Measurements from ENCODE around the gene PCDHB11.
A peak's percentile ranks its signal among the peaks of the same experiment; 100 is the strongest.
"Not testable (repeated sequence)": the region's sequence is repeated elsewhere in the genome, so short reads cannot be mapped to it uniquely, and the experiment has no call there.

The PCDHB11 gene

GRCh38 chr5:141201646-141202045, 2.2 kb downstream of the PCDHB11 start:
- H3K27me3 Mint-ChIP-seq (ENCODE audit: low read depth); H3K4me1 Mint-ChIP-seq (ENCODE audit: low read depth); H3K36me3 Mint-ChIP-seq (ENCODE audit: low read depth); H3K27ac Mint-ChIP-seq; DNase-seq (ENCODE audit: low spot score); H3K4me3 Mint-ChIP-seq: not testable (repeated sequence)
- H3K9me3 Mint-ChIP-seq: peaks cover 39% of the 10 kb centered on the region

- H3K4me1 Mint-ChIP-seq (ENCODE audit: low read depth): no peaks in the 10 kb centered on the region
- H3K4me3 Mint-ChIP-seq: no peak within 1 kb of the TSS
- H3K27ac Mint-ChIP-seq: no peak within 1 kb of the TSS
- H3K36me3 Mint-ChIP-seq (ENCODE audit: low read depth): no peaks in the 10 kb centered on the region
- peaks cover 12% of the 10 kb centered on the region for H3K9me3 Mint-ChIP-seq
- H3K27me3 Mint-ChIP-seq (ENCODE audit: low read depth): no peaks in the 10 kb centered on the region
- no peak for DNase-seq (ENCODE audit: low spot score)
Observed at GRCh38 chr5:141208478-141208877, 9.1 kb downstream of the PCDHB11 start, which contains the start of gene PCDHB12. Gene PCDHB12, plus strand, starts transcription at chr5:141208719. Its CDS starts 189 bp downstream, at chr5:141208908.

- not testable (repeated sequence) for H3K36me3 Mint-ChIP-seq (ENCODE audit: low read depth); H3K4me1 Mint-ChIP-seq (ENCODE audit: low read depth); H3K4me3 Mint-ChIP-seq; DNase-seq (ENCODE audit: low spot score); H3K27ac Mint-ChIP-seq; H3K27me3 Mint-ChIP-seq (ENCODE audit: low read depth)
- peaks cover 21% of the 10 kb centered on the region for H3K9me3 Mint-ChIP-seq
Observed at GRCh38 chr5:141210281-141210680, 10.9 kb downstream of the PCDHB11 start.

- H3K4me3 Mint-ChIP-seq; DNase-seq (ENCODE audit: low spot score); H3K27me3 Mint-ChIP-seq (ENCODE audit: low read depth); H3K27ac Mint-ChIP-seq; H3K36me3 Mint-ChIP-seq (ENCODE audit: low read depth); H3K4me1 Mint-ChIP-seq (ENCODE audit: low read depth): not testable (repeated sequence)
- peaks cover 23% of the 10 kb centered on the region for H3K9me3 Mint-ChIP-seq
Observed at GRCh38 chr5:141210849-141211248, 11.4 kb downstream of the PCDHB11 start.

- H3K4me3 Mint-ChIP-seq; H3K4me1 Mint-ChIP-seq (ENCODE audit: low read depth); H3K36me3 Mint-ChIP-seq (ENCODE audit: low read depth); H3K27me3 Mint-ChIP-seq (ENCODE audit: low read depth); H3K27ac Mint-ChIP-seq; DNase-seq (ENCODE audit: low spot score): not testable (repeated sequence)
- H3K9me3 Mint-ChIP-seq: peaks cover 32% of the 10 kb centered on the region
Observed at GRCh38 chr5:141213656-141214339, 14.4 kb downstream of the PCDHB11 start, which contains the start of gene PCDHB13. Gene PCDHB13, plus strand, starts transcription at chr5:141213919. Its CDS starts 205 bp downstream, at chr5:141214124.

GRCh38 chr5:141214583-141214982, 15.2 kb downstream of the PCDHB11 start:
- H3K27ac Mint-ChIP-seq; H3K4me3 Mint-ChIP-seq; H3K4me1 Mint-ChIP-seq (ENCODE audit: low read depth); DNase-seq (ENCODE audit: low spot score); H3K36me3 Mint-ChIP-seq (ENCODE audit: low read depth); H3K27me3 Mint-ChIP-seq (ENCODE audit: low read depth): not testable (repeated sequence)
- peaks cover 33% of the 10 kb centered on the region for H3K9me3 Mint-ChIP-seq

GRCh38 chr5:141215504-141215903, 16.1 kb downstream of the PCDHB11 start:
- not testable (repeated sequence) for H3K27me3 Mint-ChIP-seq (ENCODE audit: low read depth); H3K4me3 Mint-ChIP-seq; DNase-seq (ENCODE audit: low spot score); H3K36me3 Mint-ChIP-seq (ENCODE audit: low read depth); H3K27ac Mint-ChIP-seq; H3K4me1 Mint-ChIP-seq (ENCODE audit: low read depth)
- H3K9me3 Mint-ChIP-seq: peaks cover 34% of the 10 kb centered on the region

GRCh38 chr5:141216035-141216434, 16.6 kb downstream of the PCDHB11 start:
- not testable (repeated sequence) for H3K27me3 Mint-ChIP-seq (ENCODE audit: low read depth); H3K36me3 Mint-ChIP-seq (ENCODE audit: low read depth); H3K4me3 Mint-ChIP-seq; DNase-seq (ENCODE audit: low spot score); H3K4me1 Mint-ChIP-seq (ENCODE audit: low read depth); H3K27ac Mint-ChIP-seq
- H3K9me3 Mint-ChIP-seq: peaks cover 34% of the 10 kb centered on the region

GRCh38 chr5:141223112-141223783, 23.8 kb downstream of the PCDHB11 start, which contains the start of gene PCDHB14:
Gene PCDHB14, plus strand, starts transcription at chr5:141223343. Its CDS starts 163 bp downstream, at chr5:141223506.
- Mint-ChIP-seq H3K4me3 (no peak within 1 kb of the TSS), H3K27ac (no peak within 1 kb of the TSS), H3K4me1 (ENCODE audit: low read depth) (no peaks in the 10 kb centered on the region), H3K9me3 (peaks cover 31% of the 10 kb centered on the region), H3K36me3 (ENCODE audit: low read depth) (no peaks in the 10 kb centered on the region), H3K27me3 (ENCODE audit: low read depth) (no peaks in the 10 kb centered on the region)
- no peak for DNase-seq (ENCODE audit: low spot score)

- not testable (repeated sequence) for H3K27me3 Mint-ChIP-seq (ENCODE audit: low read depth); H3K4me1 Mint-ChIP-seq (ENCODE audit: low read depth); H3K27ac Mint-ChIP-seq; DNase-seq (ENCODE audit: low spot score); H3K4me3 Mint-ChIP-seq; H3K36me3 Mint-ChIP-seq (ENCODE audit: low read depth)
- peaks cover 31% of the 10 kb centered on the region for H3K9me3 Mint-ChIP-seq
Observed at GRCh38 chr5:141224844-141225243, 25.4 kb downstream of the PCDHB11 start.

- H3K4me1 Mint-ChIP-seq (ENCODE audit: low read depth); H3K27ac Mint-ChIP-seq; DNase-seq (ENCODE audit: low spot score); H3K27me3 Mint-ChIP-seq (ENCODE audit: low read depth); H3K36me3 Mint-ChIP-seq (ENCODE audit: low read depth); H3K4me3 Mint-ChIP-seq: not testable (repeated sequence)
- H3K9me3 Mint-ChIP-seq: peaks cover 27% of the 10 kb centered on the region
Observed at GRCh38 chr5:141225421-141225820, 26.0 kb downstream of the PCDHB11 start.

- H3K4me1 Mint-ChIP-seq (ENCODE audit: low read depth): no peaks in the 10 kb centered on the region
- DNase-seq (ENCODE audit: low spot score): no peak
- H3K27me3 Mint-ChIP-seq (ENCODE audit: low read depth): no peaks in the 10 kb centered on the region
- H3K27ac Mint-ChIP-seq: no peak overlapping the region
- H3K4me3 Mint-ChIP-seq: no peak overlapping the region
- H3K9me3 Mint-ChIP-seq: peaks cover 37% of the 10 kb centered on the region
- no peaks in the 10 kb centered on the region for H3K36me3 Mint-ChIP-seq (ENCODE audit: low read depth)
Observed at GRCh38 chr5:141234109-141234667, 34.8 kb downstream of the PCDHB11 start.

GRCh38 chr5:141235922-141236321, 36.5 kb downstream of the PCDHB11 start:
- H3K36me3 Mint-ChIP-seq (ENCODE audit: low read depth); H3K4me1 Mint-ChIP-seq (ENCODE audit: low read depth); H3K27ac Mint-ChIP-seq; H3K27me3 Mint-ChIP-seq (ENCODE audit: low read depth); DNase-seq (ENCODE audit: low spot score); H3K4me3 Mint-ChIP-seq: not testable (repeated sequence)
- H3K9me3 Mint-ChIP-seq: peaks cover 51% of the 10 kb centered on the region

- Mint-ChIP-seq H3K36me3 (ENCODE audit: low read depth) (no peaks in the 10 kb centered on the region), H3K9me3 (peaks cover 46% of the 10 kb centered on the region), H3K4me3 (no peak overlapping the region), H3K27me3 (ENCODE audit: low read depth) (no peaks in the 10 kb centered on the region), H3K4me1 (ENCODE audit: low read depth) (no peaks in the 10 kb centered on the region), H3K27ac (peak overlapping the region; percentile 65)
- DNase-seq (ENCODE audit: low spot score): no peak
Observed at GRCh38 chr5:141236516-141237313, 37.3 kb downstream of the PCDHB11 start.

Data from T-helper 2 cell treated with Interferon-gamma antibody and Interleukin-4, amounts not matched to agents 5 μg/mL and 100 μg/mL, for 36 hours (primary cell).